ENCODE results near the gene KCNQ1. TPM values are rescaled to one million over a fixed set of nuclear protein-coding genes. Genes with fewer than 3 reads are reported as not detected.
A peak's percentile ranks its signal among the peaks of the same experiment; 100 is the strongest.
"Not testable (repeated sequence)": the region's sequence is repeated elsewhere in the genome, so short reads cannot be mapped to it uniquely, and the experiment has no call there.

Gene KCNQ1
- total and polyA plus RNA-seq, 7 donors, result 1.1 to 25.2 (median 3.8) TPM

- no peak for DNase-seq
- WGBS, 2 donors, result 48 to 75% methylated on average over 2 of the region's 2 CpGs
- TF ChIP-seq POLR2A (IDR thresholded peaks at IDR 0.05), result no peak
- TF ChIP-seq CTCF (IDR thresholded peaks at IDR 0.05), result no peak
- no peak for TF ChIP-seq POLR2AphosphoS5 (IDR thresholded peaks at IDR 0.05)
- no peak for TF ChIP-seq EP300 (IDR thresholded peaks at IDR 0.05)
- Histone ChIP-seq H3K27ac (no peak overlapping the region), H3K36me3 (no peaks in the 10 kb centered on the region), H3K4me3 (no peak overlapping the region), H3K9me3 (peaks cover 0 to 10% (median 3%) of the 10 kb centered on the region in 4 donors), H3K27me3 (peaks cover 0 to 15% (median 0%) of the 10 kb centered on the region in 3 donors), H3K4me1 (no peaks in the 10 kb centered on the region)
- intact Hi-C loops (cut with DNase I), result no loop called here
Measured at GRCh38 chr11:2489083-2489482, 44.3 kb downstream of the KCNQ1 start.

- H3K9me3 ChIP-seq; H3K27ac ChIP-seq; H3K36me3 ChIP-seq; H3K4me1 ChIP-seq; DNase-seq; H3K4me3 ChIP-seq; intact Hi-C loops (cut with DNase I): not testable (repeated sequence)
- peaks cover 0 to 16% (median 11%) of the 10 kb centered on the region in 3 donors for H3K27me3 ChIP-seq
- WGBS, 2 donors, result 87 to 97% methylated on average over 1 of the region's 1 CpG
Measured at GRCh38 chr11:2497951-2498350, 53.1 kb downstream of the KCNQ1 start.

- Histone ChIP-seq H3K9me3 (peaks cover 0 to 6% (median 2%) of the 10 kb centered on the region in 4 donors), H3K4me1 (no peaks in the 10 kb centered on the region), H3K4me3 (no peak overlapping the region), H3K36me3 (no peaks in the 10 kb centered on the region), H3K27ac (no peak overlapping the region), H3K27me3 (peaks cover 0 to 16% (median 11%) of the 10 kb centered on the region in 3 donors)
- 93 to 96% methylated on average over 7 of the region's 7 CpGs for WGBS, 2 donors
- intact Hi-C loops (cut with DNase I), result no loop called here
- TF ChIP-seq CTCF (IDR thresholded peaks at IDR 0.05) (no peak), EP300 (IDR thresholded peaks at IDR 0.05) (no peak), POLR2A (IDR thresholded peaks at IDR 0.05) (no peak), POLR2AphosphoS5 (IDR thresholded peaks at IDR 0.05) (no peak)
- no peak for DNase-seq
Measured at GRCh38 chr11:2498750-2499149, 53.9 kb downstream of the KCNQ1 start.

- Histone ChIP-seq H3K9me3 (peaks cover 0 to 2% (median 0%) of the 10 kb centered on the region in 4 donors), H3K4me3 (no peak overlapping the region), H3K4me1 (no peaks in the 10 kb centered on the region), H3K36me3 (no peaks in the 10 kb centered on the region), H3K27ac (no peak overlapping the region), H3K27me3 (peaks cover 0 to 8% (median 0%) of the 10 kb centered on the region in 3 donors)
- 94 to 96% methylated on average over 12 of the region's 13 CpGs for WGBS, 2 donors
- TF ChIP-seq POLR2A (IDR thresholded peaks at IDR 0.05) (no peak), CTCF (IDR thresholded peaks at IDR 0.05) (no peak), POLR2AphosphoS5 (IDR thresholded peaks at IDR 0.05) (no peak), EP300 (IDR thresholded peaks at IDR 0.05) (no peak)
- intact Hi-C loops (cut with DNase I), result no loop called here
- DNase-seq, result peak; percentile 52
Measured at GRCh38 chr11:2507212-2507901, 62.5 kb downstream of the KCNQ1 start.

- H3K27ac ChIP-seq, result no peak overlapping the region
- peak; percentile 46 for DNase-seq
Measured at GRCh38 chr11:2507945-2508749, 63.3 kb downstream of the KCNQ1 start.

More at GRCh38 chr11:2507945-2508749, 63.3 kb downstream of the KCNQ1 start:
- H3K9me3 ChIP-seq, result no peaks in the 10 kb centered on the region
- no peak for TF ChIP-seq POLR2AphosphoS5 (IDR thresholded peaks at IDR 0.05)
- no peak for TF ChIP-seq POLR2A (IDR thresholded peaks at IDR 0.05)
- TF ChIP-seq CTCF (IDR thresholded peaks at IDR 0.05), result no peak
- TF ChIP-seq EP300 (IDR thresholded peaks at IDR 0.05), result no peak
- no peaks in the 10 kb centered on the region for H3K36me3 ChIP-seq
- no peak overlapping the region for H3K4me3 ChIP-seq
- H3K4me1 ChIP-seq, result no peaks in the 10 kb centered on the region
- 91 to 93% methylated on average over 12 of the region's 12 CpGs for WGBS, 2 donors
- H3K27me3 ChIP-seq, result peaks cover 0 to 8% (median 0%) of the 10 kb centered on the region in 3 donors
- intact Hi-C loops (cut with DNase I), result no loop called here

Data from sigmoid colon (tissue), 7 donors.